Dermis blood vessel endothelial cell (primary cell): ENCODE results near the gene NBPF6. TPM values are rescaled to one million over a fixed set of nuclear protein-coding genes. Genes with fewer than 3 reads are reported as not detected.
"Not testable (repeated sequence)": the region's sequence is repeated elsewhere in the genome, so short reads cannot be mapped to it uniquely, and the experiment has no call there.

ENCODE experiments used
- DNase-seq: peaks from one replicate; pipeline ENCODE4 v3.0.0; 2010
- total RNA-seq: library from RNA; depleted of rRNA; stranded (reverse); fragments of >200 nt; gene quantifications from 2 replicates; pipeline ENCODE4 v1.2.3, GENCODE V29; 2014

Gene NBPF6
- total RNA-seq, 1 donor from 2014 or later, result not detected

GRCh38 chr1:108502138-108502537, 52.0 kb downstream of the NBPF6 start:
- no peak for DNase-seq

- DNase-seq, result no peak
Observed at GRCh38 chr1:108502624-108503023, 52.5 kb downstream of the NBPF6 start.

- no peak for DNase-seq
Observed at GRCh38 chr1:108503062-108503733, 53.1 kb downstream of the NBPF6 start.

GRCh38 chr1:108504447-108504846, 54.3 kb downstream of the NBPF6 start:
- no peak for DNase-seq

GRCh38 chr1:108505763-108506070, 55.6 kb downstream of the NBPF6 start:
- DNase-seq, result no peak

GRCh38 chr1:108511764-108512163, 61.6 kb downstream of the NBPF6 start:
- no peak for DNase-seq

- peak; percentile 68 for DNase-seq
Observed at GRCh38 chr1:108512239-108513043, 62.3 kb downstream of the NBPF6 start.

GRCh38 chr1:108513044-108513415, 62.9 kb downstream of the NBPF6 start:
- DNase-seq, result no peak

GRCh38 chr1:108513914-108514313, 63.8 kb downstream of the NBPF6 start:
- DNase-seq, result not testable (repeated sequence)

GRCh38 chr1:108517301-108517897, 67.3 kb downstream of the NBPF6 start:
- not testable (repeated sequence) for DNase-seq

Other genes with a start within 250 kb of the NBPF6 start
- gene SLC25A24, start 250.0 kb upstream of the NBPF6 start, total RNA-seq, result 49.5 and 49.9 TPM in 2 replicates
- not detected in 2 replicates for gene NBPF4, start 206.3 kb upstream of the NBPF6 start, total RNA-seq
- 1.5 and 3.0 TPM in 2 replicates for gene EEIG2, start 109.8 kb downstream of the NBPF6 start, total RNA-seq
- 1.5 and 2.7 TPM in 2 replicates for gene HENMT1, start 210.8 kb downstream of the NBPF6 start, total RNA-seq
- gene PRPF38B, start 242.0 kb downstream of the NBPF6 start, total RNA-seq, result 11.4 and 14.3 TPM in 2 replicates